HepG2 (cell line): ENCODE results near the gene FGFBP1.

Source experiments
- CTCF ChIP-seq: sonication (generic); formaldehyde crosslinking; IDR thresholded peaks from 2 replicates; pipeline ENCODE4 v1.5.0; 2020; ENCODE audit warnings: mild to moderate bottlenecking, missing genetic modification reagents, moderate library complexity
- FOXM1 ChIP-seq: sonication (generic); formaldehyde crosslinking; IDR thresholded peaks from 2 replicates; pipeline ENCODE4 v1.5.0; 2020; ENCODE audit warnings: missing genetic modification reagents
- JUNB ChIP-seq: sonication (generic); formaldehyde crosslinking; IDR thresholded peaks from 2 replicates; pipeline ENCODE4 v1.8.0; 2022; ENCODE audit warnings: missing genetic modification reagents, mild to moderate bottlenecking, borderline replicate concordance
- NR2F6 ChIP-seq, 2 experiments: IDR thresholded peaks; 2 replicates each; pipeline ENCODE4 v1.6.1; 2016; ENCODE audit warnings: antibody characterized with exemption in 1 of 2, mild to moderate bottlenecking in 1 of 2
- ZNF780A ChIP-seq: sonication (generic); formaldehyde crosslinking; IDR thresholded peaks from 2 replicates; pipeline ENCODE4 v1.8.0; 2022; ENCODE audit warnings: mild to moderate bottlenecking, missing genetic modification reagents, moderate library complexity

GRCh38 chr4:15929540-15929939, 9.0 kb downstream of the FGFBP1 start:
- TF ChIP-seq CTCF (CRISPR knock-in tag) (no peak), JUNB (CRISPR knock-in tag) (no peak), FOXM1 (CRISPR knock-in tag) (no peak), NR2F6 (IDR thresholded peaks at IDR 0.05) (no peak), NR2F6 (CRISPR knock-in tag; IDR thresholded peaks at IDR 0.05) (no peak), ZNF780A (CRISPR knock-in tag) (no peak)
